Transverse colon (tissue), 3 donors: ENCODE data around the gene KCNN3.

Experiments
- EP300 ChIP-seq: sonication (generic); formaldehyde crosslinking; IDR thresholded peaks from one replicate; pipeline ENCODE4 v1.6.1; 2017; ENCODE audit warnings: antibody characterized with exemption, low read depth
- TF ChIP-seq, protein P1 (sequence below), 5 experiments: fragments of 200-600 bp in 3 of 5; fragments of 450-650 bp in 2 of 5; sonication (generic) in 3 of 5; IDR thresholded peaks; 1 replicate in 2 of 5; 2 replicates in 3 of 5; pipeline ENCODE4 v1.5.1; 2016 to 2017; ENCODE audit warnings: antibody characterized with exemption in 5 of 5, inconsistent platforms in 3 of 5, mild to moderate bottlenecking in 2 of 5, moderate library complexity in 1 of 5

DNA sequence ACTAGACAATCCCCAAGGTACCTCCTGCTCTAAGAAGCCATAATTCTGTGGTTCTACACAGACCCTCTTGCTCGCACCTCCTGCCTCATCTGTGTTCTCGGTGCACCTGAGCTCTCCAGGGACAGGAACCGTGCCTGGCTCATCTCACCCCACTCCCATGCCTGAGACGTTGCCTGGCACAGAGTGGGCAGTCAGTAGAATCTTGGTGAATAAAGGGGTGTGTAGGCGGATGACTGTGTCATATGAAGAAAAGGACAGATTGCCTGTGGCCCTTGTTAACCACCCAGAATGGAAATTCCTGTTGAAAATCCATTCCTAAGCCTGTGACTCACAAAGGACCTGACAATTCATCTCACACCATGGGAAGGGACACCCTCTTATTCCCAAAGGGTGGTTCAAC lies 92.9 kb downstream of the KCNN3 start:
- TF ChIP-seq, protein P1, sequence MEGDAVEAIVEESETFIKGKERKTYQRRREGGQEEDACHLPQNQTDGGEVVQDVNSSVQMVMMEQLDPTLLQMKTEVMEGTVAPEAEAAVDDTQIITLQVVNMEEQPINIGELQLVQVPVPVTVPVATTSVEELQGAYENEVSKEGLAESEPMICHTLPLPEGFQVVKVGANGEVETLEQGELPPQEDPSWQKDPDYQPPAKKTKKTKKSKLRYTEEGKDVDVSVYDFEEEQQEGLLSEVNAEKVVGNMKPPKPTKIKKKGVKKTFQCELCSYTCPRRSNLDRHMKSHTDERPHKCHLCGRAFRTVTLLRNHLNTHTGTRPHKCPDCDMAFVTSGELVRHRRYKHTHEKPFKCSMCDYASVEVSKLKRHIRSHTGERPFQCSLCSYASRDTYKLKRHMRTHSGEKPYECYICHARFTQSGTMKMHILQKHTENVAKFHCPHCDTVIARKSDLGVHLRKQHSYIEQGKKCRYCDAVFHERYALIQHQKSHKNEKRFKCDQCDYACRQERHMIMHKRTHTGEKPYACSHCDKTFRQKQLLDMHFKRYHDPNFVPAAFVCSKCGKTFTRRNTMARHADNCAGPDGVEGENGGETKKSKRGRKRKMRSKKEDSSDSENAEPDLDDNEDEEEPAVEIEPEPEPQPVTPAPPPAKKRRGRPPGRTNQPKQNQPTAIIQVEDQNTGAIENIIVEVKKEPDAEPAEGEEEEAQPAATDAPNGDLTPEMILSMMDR (IDR thresholded peaks at IDR 0.05): no peak
- no peak for TF ChIP-seq EP300
